Suprapubic skin (tissue), 4 donors: ENCODE data around the gene DOK1. TPM values are rescaled to one million over a fixed set of nuclear protein-coding genes. Genes with fewer than 3 reads are reported as not detected.

Experiments
- DNase-seq, 2 donors: peaks; one replicate each; pipeline ENCODE4 v3.0.0-alpha.2; 2019; ENCODE audit warnings: low spot score in 2 of 2
- H3K27ac ChIP-seq: fragments of 200-600 bp; sonication (generic); one replicate; pipeline ENCODE4 v1.5.1; 2019
- H3K27me3 ChIP-seq: fragments of 200-600 bp; sonication (generic); one replicate; pipeline ENCODE4 v1.5.1; 2019
- H3K36me3 ChIP-seq: fragments of 200-600 bp; sonication (generic); one replicate; pipeline ENCODE4 v1.5.1; 2019
- H3K4me1 ChIP-seq: fragments of 200-600 bp; sonication (generic); one replicate; pipeline ENCODE4 v1.5.1; 2019
- H3K4me3 ChIP-seq: fragments of 200-600 bp; sonication (generic); one replicate; pipeline ENCODE4 v1.5.1; 2019; ENCODE audit warnings: mild to moderate bottlenecking
- H3K9me3 ChIP-seq: fragments of 200-600 bp; sonication (generic); one replicate; pipeline ENCODE4 v1.5.1; 2019
- EP300 ChIP-seq: sonication (generic); formaldehyde crosslinking; IDR thresholded peaks from one replicate; pipeline ENCODE4 v1.6.1; 2017; ENCODE audit warnings: antibody characterized with exemption
- POLR2A ChIP-seq, 2 donors: fragments of 450-650 bp; IDR thresholded peaks; one replicate each; pipeline ENCODE4 v1.6.1; 2017; ENCODE audit warnings: antibody characterized with exemption in 2 of 2, mild to moderate bottlenecking in 2 of 2, moderate library complexity in 2 of 2
- POLR2AphosphoS5 ChIP-seq, 3 donors: sonication (generic); formaldehyde crosslinking; IDR thresholded peaks; one replicate each; pipeline ENCODE4 v1.6.1; 2017; ENCODE audit warnings: antibody characterized with exemption in 3 of 3
- WGBS: methylation state at CpG from one replicate; pipeline ENCODE4 v1.1.5; 2018; 5-methylcytosine and 5-hydroxymethylcytosine counted together
- total RNA-seq, 4 donors: library from RNA; depleted of rRNA; stranded (reverse); fragments of >200 nt; gene quantifications; one replicate each; pipeline ENCODE4 v1.1.0, GENCODE V29; 2016
- TF ChIP-seq, protein P1 (sequence below), 2 donors: fragments of 200-600 bp in 1 of 2; fragments of 450-650 bp in 1 of 2; sonication (generic) in 1 of 2; IDR thresholded peaks; one replicate each; pipeline ENCODE4 v1.5.1; 2016 to 2019; ENCODE audit warnings: antibody characterized with exemption in 2 of 2, mild to moderate bottlenecking in 1 of 2, moderate library complexity in 1 of 2

Gene DOK1
- total RNA-seq, 4 donors from 2014 or later: 3.3 to 10.6 (median 5.4) TPM

DNA sequence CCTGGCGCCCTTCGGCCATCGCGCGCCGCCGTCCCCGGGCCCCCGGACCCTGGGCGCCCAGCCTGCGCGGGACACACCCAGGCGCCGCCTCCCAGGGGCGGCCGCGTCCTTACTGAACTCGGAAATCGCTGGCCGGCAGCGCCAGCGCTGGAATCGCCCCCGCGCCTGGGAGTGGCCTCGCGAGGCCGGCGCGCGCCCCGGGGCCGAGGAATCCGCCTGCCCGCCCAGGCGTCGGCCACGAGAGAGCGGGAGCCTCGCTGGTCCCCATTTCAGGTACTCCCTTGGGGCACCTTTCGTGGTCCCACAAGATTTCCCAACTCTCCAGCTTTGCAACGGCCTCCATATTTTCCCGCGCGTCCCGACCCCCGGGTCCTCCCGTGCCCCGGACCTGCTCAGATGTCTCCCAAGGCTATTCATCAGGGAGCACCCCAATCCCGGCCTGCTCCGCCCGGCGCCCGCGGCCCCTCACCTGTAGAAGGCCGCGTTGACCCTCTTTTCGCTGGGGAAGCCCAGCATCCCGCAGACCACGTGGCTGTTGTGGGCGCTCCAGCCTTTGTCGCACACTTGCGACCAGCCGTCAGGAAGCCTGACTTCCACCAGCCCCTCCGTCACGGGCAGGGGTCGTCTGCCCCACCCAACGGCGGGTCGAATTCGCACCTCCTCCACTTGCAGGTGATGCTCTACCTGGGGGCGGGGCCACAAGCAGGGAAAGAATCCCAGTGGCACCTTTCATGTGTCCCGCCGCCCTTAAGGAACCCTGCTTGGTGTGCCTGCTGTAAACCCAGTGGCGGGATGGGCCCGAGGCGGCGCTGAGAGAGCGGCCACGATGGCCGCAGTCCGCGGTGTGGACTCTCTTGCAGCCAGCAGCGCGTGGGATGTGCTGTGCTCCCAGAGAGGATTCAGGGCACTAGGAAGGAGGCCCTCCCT lies 5.4 kb upstream of the DOK1 start:
- DNase-seq: no peak
- Histone ChIP-seq H3K27ac (peak overlapping the region; percentile 69), H3K36me3 (no peaks in the 10 kb centered on the region), H3K9me3 (no peaks in the 10 kb centered on the region), H3K27me3 (peaks cover 6% of the 10 kb centered on the region), H3K4me3 (peak overlapping the region; percentile 67), H3K4me1 (peaks cover 25% of the 10 kb centered on the region)
- TF ChIP-seq POLR2A (IDR thresholded peaks at IDR 0.05) (peak in 1 of 2 donors; percentile 14), EP300 (no peak)
- WGBS: 10% methylated on average over 31 of the region's 85 CpGs

- peaks cover 36% of the 10 kb centered on the region for H3K4me1 ChIP-seq
- no peaks in the 10 kb centered on the region for H3K36me3 ChIP-seq
- no peak overlapping the region for H3K4me3 ChIP-seq
- H3K27ac ChIP-seq: no peak overlapping the region
- 90% methylated on average over 7 of the region's 7 CpGs for WGBS
- TF ChIP-seq POLR2A (IDR thresholded peaks at IDR 0.05) (no peak), EP300 (no peak), POLR2AphosphoS5 (IDR thresholded peaks at IDR 0.05) (no peak)
- TF ChIP-seq, protein P1, sequence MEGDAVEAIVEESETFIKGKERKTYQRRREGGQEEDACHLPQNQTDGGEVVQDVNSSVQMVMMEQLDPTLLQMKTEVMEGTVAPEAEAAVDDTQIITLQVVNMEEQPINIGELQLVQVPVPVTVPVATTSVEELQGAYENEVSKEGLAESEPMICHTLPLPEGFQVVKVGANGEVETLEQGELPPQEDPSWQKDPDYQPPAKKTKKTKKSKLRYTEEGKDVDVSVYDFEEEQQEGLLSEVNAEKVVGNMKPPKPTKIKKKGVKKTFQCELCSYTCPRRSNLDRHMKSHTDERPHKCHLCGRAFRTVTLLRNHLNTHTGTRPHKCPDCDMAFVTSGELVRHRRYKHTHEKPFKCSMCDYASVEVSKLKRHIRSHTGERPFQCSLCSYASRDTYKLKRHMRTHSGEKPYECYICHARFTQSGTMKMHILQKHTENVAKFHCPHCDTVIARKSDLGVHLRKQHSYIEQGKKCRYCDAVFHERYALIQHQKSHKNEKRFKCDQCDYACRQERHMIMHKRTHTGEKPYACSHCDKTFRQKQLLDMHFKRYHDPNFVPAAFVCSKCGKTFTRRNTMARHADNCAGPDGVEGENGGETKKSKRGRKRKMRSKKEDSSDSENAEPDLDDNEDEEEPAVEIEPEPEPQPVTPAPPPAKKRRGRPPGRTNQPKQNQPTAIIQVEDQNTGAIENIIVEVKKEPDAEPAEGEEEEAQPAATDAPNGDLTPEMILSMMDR (IDR thresholded peaks at IDR 0.05): no peak
- no peak for DNase-seq
- no peaks in the 10 kb centered on the region for H3K9me3 ChIP-seq
- peaks cover 17% of the 10 kb centered on the region for H3K27me3 ChIP-seq
These were observed 4.3 kb upstream of the DOK1 start for GRCh38 chr2:74550231-74550630.

DNA sequence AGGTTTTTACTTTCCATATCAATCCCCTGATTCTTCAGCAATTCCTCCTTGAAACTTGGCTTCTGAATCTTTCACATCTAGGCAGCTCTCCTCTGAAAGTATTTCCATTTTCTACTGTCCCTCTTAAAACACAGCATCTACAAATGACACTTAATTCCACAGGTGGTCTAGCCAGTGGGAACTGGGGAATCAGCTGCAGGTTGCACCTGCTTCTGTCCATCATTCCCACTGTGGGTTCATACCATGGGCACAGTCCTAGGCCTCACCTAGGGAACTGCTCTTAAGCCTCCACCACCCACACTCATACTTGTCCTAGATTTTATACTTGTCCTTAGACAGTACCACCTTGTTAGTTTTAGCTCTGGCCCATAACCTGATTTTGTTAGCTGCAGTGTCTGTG lies 3.0 kb upstream of the DOK1 start:
- H3K4me1 ChIP-seq: peaks cover 39% of the 10 kb centered on the region

DNA sequence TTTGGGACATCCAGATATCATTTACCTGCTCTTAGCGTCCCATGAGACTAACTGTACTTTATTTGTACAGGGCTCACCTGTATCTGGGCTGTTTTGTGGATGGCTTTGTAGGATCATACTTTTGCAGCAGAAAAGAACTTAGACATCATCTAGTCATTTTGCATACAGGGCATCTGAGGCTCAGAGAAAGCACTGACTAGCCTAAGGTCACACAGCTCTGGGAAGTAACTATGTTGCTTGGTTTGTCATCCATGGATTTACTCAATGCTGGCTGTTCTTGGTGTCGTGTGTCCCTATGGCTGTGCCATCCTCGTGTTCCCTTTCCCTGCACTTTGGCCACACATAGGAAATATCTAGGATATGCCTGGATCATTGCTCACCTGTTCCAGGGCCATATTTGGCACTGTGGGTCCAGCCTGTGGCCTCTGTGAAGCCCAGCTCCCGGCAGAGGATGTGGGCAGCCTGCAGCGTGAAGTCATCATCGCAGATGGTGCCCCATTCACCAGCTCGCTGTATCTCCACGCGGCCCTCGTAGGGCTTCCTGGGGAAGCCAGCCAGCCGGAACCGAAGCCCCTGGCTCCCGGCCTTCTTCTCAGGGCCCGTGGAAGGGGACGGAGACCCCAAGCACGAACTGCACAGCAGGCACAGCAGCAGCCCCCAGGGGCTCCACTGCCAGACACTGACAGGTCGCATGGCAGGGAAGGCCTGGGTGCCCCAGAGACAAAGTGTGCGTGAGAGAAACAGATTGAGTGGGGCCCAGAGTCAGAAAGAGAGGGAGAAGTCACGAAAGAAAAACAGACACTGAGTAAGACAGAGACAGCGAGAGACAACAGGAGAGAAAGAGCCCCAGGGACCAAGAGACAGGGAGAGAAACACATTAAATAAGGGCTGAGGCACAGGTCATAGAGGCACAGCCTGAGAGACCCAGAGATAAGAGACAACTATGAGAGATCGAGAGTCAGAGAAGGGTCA lies 2.3 kb upstream of the DOK1 start:
- Histone ChIP-seq H3K27ac (no peak overlapping the region), H3K4me3 (no peak overlapping the region), H3K9me3 (no peaks in the 10 kb centered on the region), H3K27me3 (peaks cover 18% of the 10 kb centered on the region), H3K36me3 (no peaks in the 10 kb centered on the region), H3K4me1 (peaks cover 39% of the 10 kb centered on the region)
- TF ChIP-seq POLR2AphosphoS5 (IDR thresholded peaks at IDR 0.05) (no peak), EP300 (no peak), POLR2A (IDR thresholded peaks at IDR 0.05) (no peak)
- TF ChIP-seq, protein P1 (IDR thresholded peaks at IDR 0.05): no peak
- no peak for DNase-seq
- 84% methylated on average over 10 of the region's 21 CpGs for WGBS

More for the DNA sequence above, 3.0 kb upstream of the DOK1 start:
- no peak overlapping the region for H3K27ac ChIP-seq
- H3K36me3 ChIP-seq: no peaks in the 10 kb centered on the region
- no peak overlapping the region for H3K4me3 ChIP-seq
- TF ChIP-seq, protein P1 (IDR thresholded peaks at IDR 0.05): no peak
- TF ChIP-seq EP300: no peak
- no peak for TF ChIP-seq POLR2AphosphoS5 (IDR thresholded peaks at IDR 0.05)
- no peak for TF ChIP-seq POLR2A (IDR thresholded peaks at IDR 0.05)
- DNase-seq: no peak
- H3K9me3 ChIP-seq: no peaks in the 10 kb centered on the region
- H3K27me3 ChIP-seq: peaks cover 18% of the 10 kb centered on the region

DNA sequence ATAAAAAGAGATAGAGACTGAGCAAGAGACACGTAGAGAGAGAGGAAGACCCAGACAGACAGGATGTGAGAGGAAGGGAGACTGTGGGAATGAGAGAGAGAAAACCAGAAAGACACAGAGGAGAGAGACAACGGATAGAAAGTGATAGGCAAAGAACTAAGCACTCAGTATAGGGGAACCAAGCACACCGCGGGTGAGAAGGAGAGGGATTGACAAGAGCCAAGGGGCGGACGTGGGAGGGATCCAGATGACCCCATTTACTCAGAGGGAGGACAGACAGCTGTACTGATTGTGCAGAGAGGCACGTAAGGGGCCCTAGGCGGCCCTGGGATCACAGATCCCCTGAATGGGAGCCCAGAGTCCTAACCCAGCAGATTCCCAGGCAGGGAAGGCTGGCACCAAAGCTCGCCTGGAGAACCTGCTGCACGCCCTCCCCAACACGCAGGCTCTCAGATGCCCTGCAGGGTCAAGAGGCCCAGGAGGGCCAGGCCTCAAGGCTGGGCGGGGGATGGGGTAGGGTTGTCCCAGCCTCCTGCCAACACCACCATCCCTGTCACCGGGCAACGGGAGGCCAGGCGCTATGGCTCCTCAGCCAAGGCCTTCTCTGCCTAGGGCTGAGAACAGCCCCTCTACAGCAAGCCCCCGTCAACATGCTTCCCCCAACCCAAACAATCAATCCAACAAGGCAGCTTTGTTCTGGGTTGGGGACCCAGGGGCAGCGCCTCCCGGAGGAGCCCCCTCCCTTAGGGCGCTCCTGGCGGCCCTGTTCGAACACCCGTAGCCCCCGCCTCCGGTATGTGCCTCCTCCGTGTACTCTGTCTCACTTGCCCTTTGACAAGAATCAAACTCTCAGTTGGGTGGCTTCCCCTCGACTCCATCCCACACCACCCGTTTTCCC lies 1.4 kb upstream of the DOK1 start:
- TF ChIP-seq POLR2A (IDR thresholded peaks at IDR 0.05) (no peak), EP300 (no peak), POLR2AphosphoS5 (IDR thresholded peaks at IDR 0.05) (no peak)
- TF ChIP-seq, protein P1 (IDR thresholded peaks at IDR 0.05): no peak
- H3K27ac ChIP-seq: no peak overlapping the region
- H3K4me3 ChIP-seq: peak overlapping the region; percentile 56
- peaks cover 18% of the 10 kb centered on the region for H3K27me3 ChIP-seq
- DNase-seq: no peak
- WGBS: 60% methylated on average over 24 of the region's 27 CpGs
- no peaks in the 10 kb centered on the region for H3K36me3 ChIP-seq
- H3K9me3 ChIP-seq: no peaks in the 10 kb centered on the region
- H3K4me1 ChIP-seq: peaks cover 38% of the 10 kb centered on the region
